Endometrial microvascular endothelial cells (primary cell): ENCODE measurements around the gene NAXD. TPM values are rescaled to one million over a fixed set of nuclear protein-coding genes. Genes with fewer than 3 reads are reported as not detected.

Experiments used
- in situ Hi-C: cut with HindIII; loops from 2 replicates; pipeline ENCODE4 v1.10.0; 2017; ENCODE audit warnings: low sequenced_read_pairs, low pct_unique_long_range_greater_than_20kb; ENCODE audit errors: inconsistent ontology term
- total RNA-seq: library from RNA; depleted of rRNA; stranded (reverse); fragments of >200 nt; gene quantifications from one replicate; pipeline ENCODE4 v1.2.3, GENCODE V29; 2015; ENCODE audit errors: inconsistent ontology term

The NAXD gene
- total RNA-seq, 1 donor from 2014 or later = 18.3 TPM

- in situ Hi-C loops = no loop called here
Measured at GRCh38 chr13:110682746-110683145, 67.4 kb downstream of the NAXD start.

- in situ Hi-C loops = no loop called here
Measured at GRCh38 chr13:110683203-110683883, 68.0 kb downstream of the NAXD start.

GRCh38 chr13:110683921-110684320, 68.6 kb downstream of the NAXD start:
- in situ Hi-C loops = no loop called here

DNA sequence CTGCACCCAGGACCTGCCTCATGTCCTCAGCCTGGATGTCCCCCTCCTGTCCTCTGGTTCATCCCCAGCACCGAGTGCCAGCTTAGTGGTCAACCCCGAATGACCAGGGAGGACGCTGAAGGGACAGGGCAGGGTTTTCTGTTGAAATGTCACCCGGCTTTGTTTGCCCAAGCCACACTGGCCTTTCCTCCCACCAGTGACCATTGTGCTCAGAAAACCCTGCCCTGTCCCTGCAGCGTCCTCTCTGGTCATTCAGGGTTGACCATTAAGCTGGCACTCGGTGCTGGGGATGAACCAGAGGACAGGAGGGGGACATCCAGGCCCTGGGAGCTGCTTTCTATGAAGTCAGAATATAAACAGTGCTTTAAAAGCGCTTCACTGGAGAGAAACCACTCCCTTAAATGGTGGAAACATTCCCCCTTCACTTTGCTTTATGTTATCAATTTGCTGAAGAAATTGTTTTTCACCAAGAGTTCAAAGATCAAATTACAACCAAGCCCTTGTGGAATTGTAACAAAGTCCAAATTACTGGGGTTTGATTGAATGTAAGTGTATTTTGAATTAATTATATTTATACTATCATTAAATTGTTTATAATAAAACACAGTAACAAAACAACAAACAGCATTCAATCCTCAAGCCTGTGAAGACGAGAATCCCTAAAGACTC, 69.2 kb downstream of the NAXD start:
- in situ Hi-C loops = no loop called here

DNA sequence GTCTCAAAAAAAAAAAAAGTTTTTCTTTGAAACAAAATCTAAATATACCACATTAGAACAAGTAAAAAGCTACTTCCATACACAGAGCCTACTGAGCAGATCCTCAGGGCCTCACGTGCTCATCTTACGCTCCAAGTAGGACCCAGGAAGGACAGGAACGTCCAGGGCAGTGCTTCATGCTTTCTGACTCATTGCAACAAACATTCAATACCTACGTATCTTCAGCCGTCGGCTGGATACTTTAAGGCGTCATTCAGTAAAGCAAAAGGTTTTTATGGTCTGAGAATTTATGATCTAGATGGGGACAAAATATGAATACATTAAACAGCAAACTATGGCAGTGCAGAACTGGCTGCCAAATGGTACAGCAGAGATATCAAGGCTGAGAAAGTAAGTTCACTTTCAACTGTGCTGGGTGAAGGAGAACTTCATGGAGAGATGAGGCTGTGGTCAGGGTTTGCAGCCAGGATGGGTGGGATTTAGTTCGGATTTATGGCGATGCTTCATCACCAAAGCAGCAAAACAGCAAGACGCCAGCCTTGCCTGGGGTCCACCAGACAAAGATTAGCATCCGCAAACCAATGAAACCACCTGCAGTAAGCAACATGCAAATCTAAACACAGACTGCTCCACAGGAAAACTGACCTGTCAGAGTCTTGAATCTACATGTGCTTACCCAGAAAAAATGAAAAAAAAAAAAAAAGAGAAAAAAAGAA, 70.1 kb downstream of the NAXD start:
- in situ Hi-C loops = no loop called here

DNA sequence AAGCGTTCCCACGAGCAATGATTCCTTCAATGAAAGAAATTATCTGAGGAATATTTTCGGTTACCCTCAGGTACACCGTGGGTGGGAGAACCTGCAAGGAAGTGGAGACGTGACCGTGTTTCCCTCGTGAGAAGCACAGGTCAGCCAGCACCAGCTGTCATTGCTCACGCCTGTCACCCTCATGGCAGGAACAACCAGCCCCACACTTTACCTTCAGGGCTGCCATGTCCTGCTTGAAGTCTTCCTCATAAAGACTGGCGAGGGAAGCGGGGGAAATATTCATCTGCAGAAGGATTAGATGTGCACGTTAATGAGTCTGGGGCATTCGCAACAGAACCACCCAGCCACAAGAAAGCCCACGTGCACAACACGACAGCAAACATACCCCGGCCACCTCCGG, 72.4 kb downstream of the NAXD start:
- in situ Hi-C loops = no loop called here

DNA sequence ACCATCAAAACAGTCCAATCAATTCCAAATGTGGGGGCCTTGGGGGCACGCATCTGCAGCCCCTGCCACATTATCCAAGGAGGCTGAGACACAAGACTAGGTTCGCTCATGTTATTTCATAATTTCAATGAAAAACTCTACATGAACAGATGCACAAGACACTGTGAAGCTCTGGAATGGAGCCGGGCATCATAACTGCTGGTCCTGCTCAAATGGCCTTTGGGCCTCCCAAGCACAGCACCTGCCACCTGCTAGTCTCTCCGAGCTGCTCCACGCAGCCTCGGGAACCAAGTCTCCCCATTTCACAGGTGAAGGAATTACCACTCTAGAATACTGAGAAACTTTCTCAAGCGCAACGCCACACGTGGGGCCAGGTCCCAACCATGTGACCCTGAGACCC, 73.7 kb downstream of the NAXD start:
- in situ Hi-C loops = no loop called here

Other genes starting within 250 kb of the NAXD start
- 9.6 TPM for gene RAB20, start 53.8 kb upstream of the NAXD start, total RNA-seq
- 37.7 TPM for gene CARS2, start 90.6 kb downstream of the NAXD start, total RNA-seq
- 7.4 TPM for gene ING1, start 98.2 kb downstream of the NAXD start, total RNA-seq